WTC11 (cell line): Measurements from ENCODE around the gene KANSL1L. TPM values are rescaled to one million over a fixed set of nuclear protein-coding genes. Genes with fewer than 3 reads are reported as not detected.

ENCODE experiments used
- ATAC-seq: fragments of 200-7000 bp; cut with Tn5 transposase; 2 replicates; pipeline ENCODE4 v1.10.0; 2021; ENCODE audit warnings: mild to moderate bottlenecking, moderate library complexity
- Bru-seq: library from RNA; stranded (reverse); fragments of 400-500 nt; gene quantifications from one replicate; lab custom pipeline; 2021; lab: Mats Ljungman, UMichigan
- CTCF ChIA-PET: fragments of 300-600 bp; sonication (Branson Sonifier 250); formaldehyde crosslinking; loops from one replicate; lab custom pipeline; 2021; ENCODE audit warnings: antibody characterized with exemption; lab: Charles Lee
- POLR2A ChIA-PET: fragments of 350-600 bp; sonication (Branson Sonifier 250); formaldehyde crosslinking; loops from one replicate; lab custom pipeline; 2021; ENCODE audit warnings: antibody characterized with exemption; lab: Charles Lee
- DNase-seq: peaks from one replicate; pipeline ENCODE4 v3.0.0; 2021; ENCODE audit warnings: low spot score
- H3K27ac Mint-ChIP-seq: 2 replicates; pipeline ENCODE4 v1.8.0; 2021; ENCODE audit warnings: mixed read lengths
- H3K27me3 Mint-ChIP-seq: 2 replicates; pipeline ENCODE4 v1.8.0; 2021; ENCODE audit warnings: low read depth, mild to moderate bottlenecking, moderate library complexity, mixed read lengths
- H3K36me3 Mint-ChIP-seq: 2 replicates; pipeline ENCODE4 v1.8.0; 2021; ENCODE audit warnings: mixed read lengths
- H3K4me1 Mint-ChIP-seq: 2 replicates; pipeline ENCODE4 v1.8.0; 2022; ENCODE audit warnings: mixed read lengths
- H3K4me3 Mint-ChIP-seq: 2 replicates; pipeline ENCODE4 v1.8.0; 2021; ENCODE audit warnings: mild to moderate bottlenecking, moderate library complexity, mixed read lengths
- H3K9me3 Mint-ChIP-seq: 2 replicates; pipeline ENCODE4 v1.8.0; 2021; ENCODE audit warnings: mixed read lengths
- ESRRA ChIP-seq: sonication (generic); formaldehyde crosslinking; IDR thresholded peaks from 2 replicates; pipeline ENCODE4 v1.8.1; 2022; ENCODE audit warnings: mild to moderate bottlenecking, missing genetic modification reagents, borderline replicate concordance
- FOXK1 ChIP-seq: sonication (generic); formaldehyde crosslinking; IDR thresholded peaks from 2 replicates; pipeline ENCODE4 v1.8.0; 2022; ENCODE audit warnings: mild to moderate bottlenecking, moderate library complexity, missing genetic modification reagents
- FOXP1 ChIP-seq: sonication (generic); formaldehyde crosslinking; IDR thresholded peaks from 2 replicates; pipeline ENCODE4 v1.8.0; 2022; ENCODE audit warnings: missing genetic modification reagents, mild to moderate bottlenecking, moderate library complexity, borderline replicate concordance
- GRHL2 ChIP-seq: fragments of 250-450 bp; sonication (Bioruptor Pico); IDR thresholded peaks from 2 replicates; pipeline ENCODE4 v1.8.0; 2022; ENCODE audit warnings: mild to moderate bottlenecking, moderate library complexity; ENCODE audit not compliant: insufficient replicate concordance, severe bottlenecking
- HMGA2 ChIP-seq: fragments of 250-450 bp; sonication (Bioruptor Pico); IDR thresholded peaks from 2 replicates; pipeline ENCODE4 v1.4.0; 2021; ENCODE audit warnings: mild to moderate bottlenecking, moderate library complexity
- JUN ChIP-seq: sonication (generic); formaldehyde crosslinking; IDR thresholded peaks from 2 replicates; pipeline ENCODE4 v1.8.0; 2023; ENCODE audit warnings: mild to moderate bottlenecking, missing genetic modification reagents
- NFATC4 ChIP-seq: fragments of 250-450 bp; sonication (Bioruptor Pico); IDR thresholded peaks from 2 replicates; pipeline ENCODE4 v1.9.0; 2021; ENCODE audit warnings: mild to moderate bottlenecking
- NR3C1 ChIP-seq: sonication (generic); formaldehyde crosslinking; conservative IDR thresholded peaks from 2 replicates; pipeline ENCODE4 v1.8.1; 2023; ENCODE audit warnings: low read depth, mild to moderate bottlenecking, missing genetic modification reagents
- SMAD3 ChIP-seq: sonication (generic); formaldehyde crosslinking; IDR thresholded peaks from 2 replicates; pipeline ENCODE4 v1.8.0; 2022; ENCODE audit warnings: missing genetic modification reagents, mild to moderate bottlenecking, borderline replicate concordance
- TEAD4 ChIP-seq: sonication (generic); formaldehyde crosslinking; IDR thresholded peaks from 2 replicates; pipeline ENCODE4 v1.8.0; 2022; ENCODE audit warnings: mild to moderate bottlenecking, missing genetic modification reagents
- long read RNA-seq, 3 experiments: library from RNA in 1 of 3; library from capped mRNA in 1 of 3; library from polyadenylated mRNA in 1 of 3; unstranded in 2 of 3; stranded (forward) in 1 of 3; transcript quantifications; one replicate each; pipeline ENCODE4 v2.0.0, GENCODE V29; 2021
- total RNA-seq: library from RNA; stranded (reverse); gene quantifications from 3 replicates; pipeline ENCODE4 v1.2.3, GENCODE V29; 2021
- TF ChIP-seq, protein P1 (sequence below): sonication (generic); formaldehyde crosslinking; IDR thresholded peaks from 2 replicates; pipeline ENCODE4 v1.8.0; 2023; ENCODE audit warnings: missing genetic modification reagents, mild to moderate bottlenecking, borderline replicate concordance
- TF ChIP-seq, protein P2 (sequence below): sonication (generic); formaldehyde crosslinking; IDR thresholded peaks from 2 replicates; pipeline ENCODE4 v1.8.1; 2022; ENCODE audit warnings: low read depth, missing genetic modification reagents, borderline replicate concordance
- TF ChIP-seq, protein P3 (sequence below): sonication (generic); formaldehyde crosslinking; IDR thresholded peaks from 2 replicates; pipeline ENCODE4 v1.8.1; 2022; ENCODE audit warnings: mild to moderate bottlenecking, moderate library complexity, missing genetic modification reagents
- TF ChIP-seq, protein P4 (sequence below): sonication (generic); formaldehyde crosslinking; IDR thresholded peaks from 2 replicates; pipeline ENCODE4 v1.8.0; 2022; ENCODE audit warnings: mild to moderate bottlenecking, missing genetic modification reagents
- TF ChIP-seq, protein P5 (sequence below): fragments of 250-450 bp; sonication (Bioruptor Pico); IDR thresholded peaks from 2 replicates; pipeline ENCODE4 v1.9.0; 2021; ENCODE audit warnings: mild to moderate bottlenecking
- TF ChIP-seq, protein P6 (sequence below): sonication (generic); formaldehyde crosslinking; IDR thresholded peaks from 2 replicates; pipeline ENCODE4 v1.8.0; 2023; ENCODE audit warnings: missing genetic modification reagents
- TF ChIP-seq, protein P7 (sequence below): sonication (generic); formaldehyde crosslinking; IDR thresholded peaks from 2 replicates; pipeline ENCODE4 v1.8.0; 2023; ENCODE audit warnings: mild to moderate bottlenecking, missing genetic modification reagents

Gene KANSL1L, protein sequence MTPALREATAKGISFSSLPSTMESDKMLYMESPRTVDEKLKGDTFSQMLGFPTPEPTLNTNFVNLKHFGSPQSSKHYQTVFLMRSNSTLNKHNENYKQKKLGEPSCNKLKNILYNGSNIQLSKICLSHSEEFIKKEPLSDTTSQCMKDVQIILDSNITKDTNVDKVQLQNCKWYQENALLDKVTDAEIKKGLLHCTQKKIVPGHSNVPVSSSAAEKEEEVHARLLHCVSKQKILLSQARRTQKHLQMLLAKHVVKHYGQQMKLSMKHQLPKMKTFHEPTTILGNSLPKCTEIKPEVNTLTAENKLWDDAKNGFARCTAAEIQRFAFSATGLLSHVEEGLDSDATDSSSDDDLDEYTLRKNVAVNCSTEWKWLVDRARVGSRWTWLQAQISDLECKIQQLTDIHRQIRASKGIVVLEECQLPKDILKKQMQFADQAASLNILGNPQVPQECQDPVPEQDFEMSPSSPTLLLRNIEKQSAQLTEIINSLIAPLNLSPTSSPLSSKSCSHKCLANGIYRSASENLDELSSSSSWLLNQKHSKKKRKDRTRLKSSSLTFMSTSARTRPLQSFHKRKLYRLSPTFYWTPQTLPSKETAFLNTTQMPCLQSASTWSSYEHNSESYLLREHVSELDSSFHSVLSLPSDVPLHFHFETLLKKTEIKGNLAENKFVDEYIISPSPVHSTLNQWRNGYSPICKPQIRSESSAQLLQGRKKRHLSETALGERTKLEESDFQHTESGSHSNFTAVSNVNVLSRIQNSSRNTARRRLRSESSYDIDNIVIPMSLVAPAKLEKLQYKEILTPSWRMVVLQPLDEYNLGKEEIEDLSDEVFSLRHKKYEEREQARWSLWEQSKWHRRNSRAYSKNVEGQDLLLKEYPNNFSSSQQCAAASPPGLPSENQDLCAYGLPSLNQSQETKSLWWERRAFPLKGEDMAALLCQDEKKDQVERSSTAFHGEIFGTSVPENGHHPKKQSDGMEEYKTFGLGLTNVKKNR
- 11.1 to 12.2 TPM (median 11.4 TPM) in 3 replicates for total RNA-seq
- Bru-seq, nascent RNA = percentile 74 among the genes with signal in this experiment
- long read RNA-seq, experiment 1, full-length matches to known transcripts = 2 of 27 reads
- long read RNA-seq, experiment 1, partial matches to known transcripts = 9 of 27 reads
- long read RNA-seq, experiment 1, other reads (novel, unspliced or antisense) = 16 of 27 reads
- long read RNA-seq, experiment 2, partial matches to known transcripts = 3 of 12 reads
- long read RNA-seq, experiment 2, other reads (novel, unspliced or antisense) = 9 of 12 reads
- long read RNA-seq, experiment 3 = 0 reads

DNA sequence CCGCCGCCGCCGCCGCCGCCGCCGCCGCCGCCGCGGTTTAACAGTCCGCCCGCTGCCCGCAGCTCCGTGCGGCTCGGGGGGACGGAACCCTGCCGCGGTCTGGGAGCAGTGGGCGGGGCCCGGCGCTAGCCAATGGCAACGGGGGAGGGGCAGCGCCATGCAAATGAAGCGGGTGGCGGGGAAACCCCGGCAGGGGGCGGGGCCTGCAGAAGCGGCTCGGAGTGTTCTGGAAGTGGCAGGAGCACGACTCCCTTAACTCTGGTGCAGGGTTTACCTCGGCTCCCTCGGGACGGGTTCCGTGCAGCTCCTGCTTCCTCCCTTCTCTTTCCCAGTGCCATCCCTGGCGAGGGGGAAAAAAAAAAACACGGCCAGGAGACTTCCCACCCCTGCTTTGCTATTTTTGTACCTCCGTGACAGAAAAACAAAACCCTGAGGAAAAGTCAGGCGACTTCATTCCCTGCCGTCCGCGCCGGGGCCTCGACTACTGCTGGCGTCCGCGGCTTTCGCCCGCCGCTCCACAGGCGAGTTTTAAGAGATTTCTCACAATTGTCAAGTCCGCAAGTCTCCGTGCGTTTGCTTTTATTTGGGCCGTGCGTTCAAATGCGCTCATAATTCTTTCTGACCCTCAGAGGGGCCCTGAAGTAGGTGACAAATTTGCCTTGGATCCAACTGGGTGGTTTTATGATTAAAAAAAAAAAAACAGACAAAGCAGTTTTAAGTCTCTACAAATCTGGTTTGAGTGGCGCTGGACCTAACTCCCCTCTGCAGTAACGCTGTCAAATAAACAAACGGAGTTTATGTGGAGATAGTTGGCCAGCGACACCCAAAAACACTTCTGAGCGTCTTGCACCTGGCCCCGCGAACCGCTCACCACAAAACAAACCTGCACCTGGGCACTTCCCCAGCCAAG lies at the start of gene KANSL1L:
KANSL1L (minus strand) TSS at position 101 of the 910 bp plus-strand sequence. CDS start 16,827 bp downstream, outside the sequence.
- POLR2A ChIA-PET = interaction anchor here (0.6 to 1.7 kb wide), 11 partner anchors 9 to 1232 kb away, joined by 3 to 5 read pairs (median 3); partner anchors contain the start of genes ACADL and RPE
- H3K9me3 Mint-ChIP-seq = no peaks in the 10 kb centered on the region
- H3K4me3 Mint-ChIP-seq = peak within 1 kb of the TSS; percentile 97
- ATAC-seq (peak; percentile 89), DNase-seq (peak; percentile 99)
- H3K36me3 Mint-ChIP-seq = no peaks in the 10 kb centered on the region
- peaks cover 22% of the 10 kb centered on the region for H3K4me1 Mint-ChIP-seq
- CTCF ChIA-PET = interaction anchor here (0.5 to 1.2 kb wide), 3 partner anchors 10 to 56 kb away, joined by 3 to 4 read pairs (median 3); no protein-coding TSS in a partner anchor
- no peaks in the 10 kb centered on the region for H3K27me3 Mint-ChIP-seq
- peak within 1 kb of the TSS; percentile 100 for H3K27ac Mint-ChIP-seq
- TF ChIP-seq ESRRA (CRISPR knock-in tag) (no peak), FOXP1 (CRISPR knock-in tag) (no peak; the same call in 1 of the 2 replicates), HMGA2 (CRISPR knock-in tag) (no peak), JUN (CRISPR knock-in tag) (no peak), GRHL2 (no peak), NR3C1 (no peak), NFATC4 (CRISPR knock-in tag) (no peak), SMAD3 (no peak; the same call in 1 of the 2 replicates), TEAD4 (no peak), FOXK1 (CRISPR knock-in tag) (0 out of 2 replicates have a peak, but pooled peaks have one; percentile 24)
- TF ChIP-seq, protein P1, sequence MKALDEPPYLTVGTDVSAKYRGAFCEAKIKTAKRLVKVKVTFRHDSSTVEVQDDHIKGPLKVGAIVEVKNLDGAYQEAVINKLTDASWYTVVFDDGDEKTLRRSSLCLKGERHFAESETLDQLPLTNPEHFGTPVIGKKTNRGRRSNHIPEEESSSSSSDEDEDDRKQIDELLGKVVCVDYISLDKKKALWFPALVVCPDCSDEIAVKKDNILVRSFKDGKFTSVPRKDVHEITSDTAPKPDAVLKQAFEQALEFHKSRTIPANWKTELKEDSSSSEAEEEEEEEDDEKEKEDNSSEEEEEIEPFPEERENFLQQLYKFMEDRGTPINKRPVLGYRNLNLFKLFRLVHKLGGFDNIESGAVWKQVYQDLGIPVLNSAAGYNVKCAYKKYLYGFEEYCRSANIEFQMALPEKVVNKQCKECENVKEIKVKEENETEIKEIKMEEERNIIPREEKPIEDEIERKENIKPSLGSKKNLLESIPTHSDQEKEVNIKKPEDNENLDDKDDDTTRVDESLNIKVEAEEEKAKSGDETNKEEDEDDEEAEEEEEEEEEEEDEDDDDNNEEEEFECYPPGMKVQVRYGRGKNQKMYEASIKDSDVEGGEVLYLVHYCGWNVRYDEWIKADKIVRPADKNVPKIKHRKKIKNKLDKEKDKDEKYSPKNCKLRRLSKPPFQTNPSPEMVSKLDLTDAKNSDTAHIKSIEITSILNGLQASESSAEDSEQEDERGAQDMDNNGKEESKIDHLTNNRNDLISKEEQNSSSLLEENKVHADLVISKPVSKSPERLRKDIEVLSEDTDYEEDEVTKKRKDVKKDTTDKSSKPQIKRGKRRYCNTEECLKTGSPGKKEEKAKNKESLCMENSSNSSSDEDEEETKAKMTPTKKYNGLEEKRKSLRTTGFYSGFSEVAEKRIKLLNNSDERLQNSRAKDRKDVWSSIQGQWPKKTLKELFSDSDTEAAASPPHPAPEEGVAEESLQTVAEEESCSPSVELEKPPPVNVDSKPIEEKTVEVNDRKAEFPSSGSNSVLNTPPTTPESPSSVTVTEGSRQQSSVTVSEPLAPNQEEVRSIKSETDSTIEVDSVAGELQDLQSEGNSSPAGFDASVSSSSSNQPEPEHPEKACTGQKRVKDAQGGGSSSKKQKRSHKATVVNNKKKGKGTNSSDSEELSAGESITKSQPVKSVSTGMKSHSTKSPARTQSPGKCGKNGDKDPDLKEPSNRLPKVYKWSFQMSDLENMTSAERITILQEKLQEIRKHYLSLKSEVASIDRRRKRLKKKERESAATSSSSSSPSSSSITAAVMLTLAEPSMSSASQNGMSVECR (CRISPR knock-in tag) = peak; percentile 54; the same call in 1 of the 2 replicates
- TF ChIP-seq, protein P2, sequence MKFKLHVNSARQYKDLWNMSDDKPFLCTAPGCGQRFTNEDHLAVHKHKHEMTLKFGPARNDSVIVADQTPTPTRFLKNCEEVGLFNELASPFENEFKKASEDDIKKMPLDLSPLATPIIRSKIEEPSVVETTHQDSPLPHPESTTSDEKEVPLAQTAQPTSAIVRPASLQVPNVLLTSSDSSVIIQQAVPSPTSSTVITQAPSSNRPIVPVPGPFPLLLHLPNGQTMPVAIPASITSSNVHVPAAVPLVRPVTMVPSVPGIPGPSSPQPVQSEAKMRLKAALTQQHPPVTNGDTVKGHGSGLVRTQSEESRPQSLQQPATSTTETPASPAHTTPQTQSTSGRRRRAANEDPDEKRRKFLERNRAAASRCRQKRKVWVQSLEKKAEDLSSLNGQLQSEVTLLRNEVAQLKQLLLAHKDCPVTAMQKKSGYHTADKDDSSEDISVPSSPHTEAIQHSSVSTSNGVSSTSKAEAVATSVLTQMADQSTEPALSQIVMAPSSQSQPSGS (CRISPR knock-in tag) = no peak
- TF ChIP-seq, protein P3, sequence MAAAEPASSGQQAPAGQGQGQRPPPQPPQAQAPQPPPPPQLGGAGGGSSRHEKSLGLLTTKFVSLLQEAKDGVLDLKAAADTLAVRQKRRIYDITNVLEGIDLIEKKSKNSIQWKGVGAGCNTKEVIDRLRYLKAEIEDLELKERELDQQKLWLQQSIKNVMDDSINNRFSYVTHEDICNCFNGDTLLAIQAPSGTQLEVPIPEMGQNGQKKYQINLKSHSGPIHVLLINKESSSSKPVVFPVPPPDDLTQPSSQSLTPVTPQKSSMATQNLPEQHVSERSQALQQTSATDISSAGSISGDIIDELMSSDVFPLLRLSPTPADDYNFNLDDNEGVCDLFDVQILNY (CRISPR knock-in tag) = 0 out of 2 replicates have a peak, but pooled peaks have one; percentile 19
- TF ChIP-seq, protein P4, sequence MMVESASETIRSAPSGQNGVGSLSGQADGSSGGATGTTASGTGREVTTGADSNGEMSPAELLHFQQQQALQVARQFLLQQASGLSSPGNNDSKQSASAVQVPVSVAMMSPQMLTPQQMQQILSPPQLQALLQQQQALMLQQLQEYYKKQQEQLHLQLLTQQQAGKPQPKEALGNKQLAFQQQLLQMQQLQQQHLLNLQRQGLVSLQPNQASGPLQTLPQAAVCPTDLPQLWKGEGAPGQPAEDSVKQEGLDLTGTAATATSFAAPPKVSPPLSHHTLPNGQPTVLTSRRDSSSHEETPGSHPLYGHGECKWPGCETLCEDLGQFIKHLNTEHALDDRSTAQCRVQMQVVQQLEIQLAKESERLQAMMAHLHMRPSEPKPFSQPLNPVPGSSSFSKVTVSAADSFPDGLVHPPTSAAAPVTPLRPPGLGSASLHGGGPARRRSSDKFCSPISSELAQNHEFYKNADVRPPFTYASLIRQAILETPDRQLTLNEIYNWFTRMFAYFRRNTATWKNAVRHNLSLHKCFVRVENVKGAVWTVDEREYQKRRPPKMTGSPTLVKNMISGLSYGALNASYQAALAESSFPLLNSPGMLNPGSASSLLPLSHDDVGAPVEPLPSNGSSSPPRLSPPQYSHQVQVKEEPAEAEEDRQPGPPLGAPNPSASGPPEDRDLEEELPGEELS (CRISPR knock-in tag) = no peak; the same call in 1 of the 2 replicates
- TF ChIP-seq, protein P5, sequence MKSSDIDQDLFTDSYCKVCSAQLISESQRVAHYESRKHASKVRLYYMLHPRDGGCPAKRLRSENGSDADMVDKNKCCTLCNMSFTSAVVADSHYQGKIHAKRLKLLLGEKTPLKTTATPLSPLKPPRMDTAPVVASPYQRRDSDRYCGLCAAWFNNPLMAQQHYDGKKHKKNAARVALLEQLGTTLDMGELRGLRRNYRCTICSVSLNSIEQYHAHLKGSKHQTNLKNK = no peak
- TF ChIP-seq, protein P6, sequence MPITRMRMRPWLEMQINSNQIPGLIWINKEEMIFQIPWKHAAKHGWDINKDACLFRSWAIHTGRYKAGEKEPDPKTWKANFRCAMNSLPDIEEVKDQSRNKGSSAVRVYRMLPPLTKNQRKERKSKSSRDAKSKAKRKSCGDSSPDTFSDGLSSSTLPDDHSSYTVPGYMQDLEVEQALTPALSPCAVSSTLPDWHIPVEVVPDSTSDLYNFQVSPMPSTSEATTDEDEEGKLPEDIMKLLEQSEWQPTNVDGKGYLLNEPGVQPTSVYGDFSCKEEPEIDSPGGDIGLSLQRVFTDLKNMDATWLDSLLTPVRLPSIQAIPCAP (CRISPR knock-in tag) = no peak
- TF ChIP-seq, protein P7, sequence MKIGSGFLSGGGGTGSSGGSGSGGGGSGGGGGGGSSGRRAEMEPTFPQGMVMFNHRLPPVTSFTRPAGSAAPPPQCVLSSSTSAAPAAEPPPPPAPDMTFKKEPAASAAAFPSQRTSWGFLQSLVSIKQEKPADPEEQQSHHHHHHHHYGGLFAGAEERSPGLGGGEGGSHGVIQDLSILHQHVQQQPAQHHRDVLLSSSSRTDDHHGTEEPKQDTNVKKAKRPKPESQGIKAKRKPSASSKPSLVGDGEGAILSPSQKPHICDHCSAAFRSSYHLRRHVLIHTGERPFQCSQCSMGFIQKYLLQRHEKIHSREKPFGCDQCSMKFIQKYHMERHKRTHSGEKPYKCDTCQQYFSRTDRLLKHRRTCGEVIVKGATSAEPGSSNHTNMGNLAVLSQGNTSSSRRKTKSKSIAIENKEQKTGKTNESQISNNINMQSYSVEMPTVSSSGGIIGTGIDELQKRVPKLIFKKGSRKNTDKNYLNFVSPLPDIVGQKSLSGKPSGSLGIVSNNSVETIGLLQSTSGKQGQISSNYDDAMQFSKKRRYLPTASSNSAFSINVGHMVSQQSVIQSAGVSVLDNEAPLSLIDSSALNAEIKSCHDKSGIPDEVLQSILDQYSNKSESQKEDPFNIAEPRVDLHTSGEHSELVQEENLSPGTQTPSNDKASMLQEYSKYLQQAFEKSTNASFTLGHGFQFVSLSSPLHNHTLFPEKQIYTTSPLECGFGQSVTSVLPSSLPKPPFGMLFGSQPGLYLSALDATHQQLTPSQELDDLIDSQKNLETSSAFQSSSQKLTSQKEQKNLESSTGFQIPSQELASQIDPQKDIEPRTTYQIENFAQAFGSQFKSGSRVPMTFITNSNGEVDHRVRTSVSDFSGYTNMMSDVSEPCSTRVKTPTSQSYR (CRISPR knock-in tag) = no peak
